Heart right ventricle (tissue), 16 donors: Measurements from ENCODE around the gene NTRK2. TPM values are rescaled to one million over a fixed set of nuclear protein-coding genes. Genes with fewer than 3 reads are reported as not detected.

Experiments
- ATAC-seq, 8 donors: fragments of 200-7000 bp; cut with Tn5 transposase; one replicate each; pipeline ENCODE4 v1.9.1; 2020; ENCODE audit warnings: mild to moderate bottlenecking in 8 of 8, moderate library complexity in 8 of 8, moderate number of reproducible peaks in 1 of 8
- DNase-seq, 2 donors: peaks; one replicate each; pipeline ENCODE4 v3.0.0-alpha.2; 2020
- H3K27ac ChIP-seq, 10 donors: fragments of 200-600 bp; sonication (generic) in 2 of 10; one replicate each; pipeline versions ENCODE4 v1.5.0 to v1.8.0; 2020 to 2022; ENCODE audit warnings: mild to moderate bottlenecking in 3 of 10
- H3K27me3 ChIP-seq, 7 donors: fragments of 200-600 bp; one replicate each; pipeline ENCODE4 v1.8.0; 2021 to 2022; ENCODE audit warnings: mild to moderate bottlenecking in 2 of 7
- H3K36me3 ChIP-seq, 9 donors: fragments of 200-600 bp; sonication (generic) in 1 of 9; one replicate each; pipeline versions ENCODE4 v1.5.0 to v1.8.0; 2020 to 2022; ENCODE audit warnings: mild to moderate bottlenecking in 2 of 9
- H3K4me1 ChIP-seq, 9 donors: fragments of 200-600 bp; sonication (generic) in 1 of 9; one replicate each; pipeline versions ENCODE4 v1.5.0 to v1.8.0; 2020 to 2022; ENCODE audit warnings: mild to moderate bottlenecking in 4 of 9
- H3K4me3 ChIP-seq, 10 donors: fragments of 200-600 bp; sonication (generic) in 2 of 10; one replicate each; pipeline versions ENCODE4 v1.5.0 to v1.8.0; 2020 to 2022; ENCODE audit warnings: mild to moderate bottlenecking in 7 of 10, moderate library complexity in 2 of 10
- H3K9me3 ChIP-seq, 11 donors: fragments of 200-600 bp in 10 of 11; sonication (generic) in 2 of 11; one replicate each; pipeline versions ENCODE4 v1.5.0 to v1.8.0; 2013 to 2022; ENCODE audit warnings: mild to moderate bottlenecking in 2 of 11, control low read depth in 1 of 11, moderate library complexity in 1 of 11
- CTCF ChIP-seq, 9 donors: fragments of 200-600 bp; sonication (generic) in 2 of 9; IDR thresholded peaks; one replicate each; pipeline versions ENCODE4 v1.5.0 to v1.8.0; 2021 to 2022; ENCODE audit warnings: antibody characterized with exemption in 9 of 9, mild to moderate bottlenecking in 5 of 9, moderate library complexity in 1 of 9
- WGBS, 2 donors: extraction: QIAGEN DNeasy Blood & Tissue Kit; methylation state at CpG; one replicate each; pipeline ENCODE4 v1.1.7; 2013; ENCODE audit warnings: inconsistent platforms in 1 of 2; 5-methylcytosine and 5-hydroxymethylcytosine counted together
- intact Hi-C, 10 donors: fragments of 100-400 bp; cut with DNase I; formaldehyde crosslinking; loops; one replicate each; pipeline versions ENCODE4 v1.11.1 to v1.14.2; 2022
- polyA plus RNA-seq, 2 donors: library from polyadenylated mRNA; stranded (reverse); fragments of 200-250 nt; gene quantifications; one replicate each; pipeline ENCODE4 v1.2.3, GENCODE V29; 2013
- total RNA-seq, 10 donors: library from RNA; stranded (reverse); fragmentation: NEBNext Ultra II Directional in 3 of 10; extraction: Animal tissue kit (Norgen Biotek cat#: 25700) in 3 of 10; gene quantifications; one replicate each; pipeline versions ENCODE4 v1.2.1 to v1.2.4, GENCODE V29; 2021 to 2023
- donor health status: Arrhythmogenic right ventricular cardiomyopathy.
- donor health status: ischemic (EF 13 %, LVEDD 7.1; RV severe dilation, severe dysfunction).
- donor health status: healthy with polysubstance abuse.
- donor health status: DM: no; HTN: yes; CAD: no.
- donor health status: DM: no; HTN: no; CAD: no.
- donor health status: ischemic (EF 25% LVEDD 6.9; RV normal size, moderate dysfunction).
- donor health status: ischemic (EF 25% LVEDD 5.7; RV mildly dilated, moderate dysfunction).
- donor health status: healthy.
- donor health status: DM: yes; HTN: yes; CAD: no.
- donor health status: Ischemic cardiomyopathy.
- donor health status: ischemic (EF 35%, LVEDD 5.7; RV mildly dilated, moderate dysfunction).
- donor health status: nonischemic (EF 11% LVEDD 7.7; RV severe dilation, severe dysfunction).
- donor health status: DM: yes; HTN: yes; CAD: no.
- donor health status: PGD.
- donor health status: ischemic (EF 29% LVEDD 5.4; RV normal size, mild dysfunction).
- donor health status: nonischemic (EF 23%, LVEDD 6.1; RV moderate dilation, normal function).

Gene NTRK2
- total and polyA plus RNA-seq, 12 donors = 1.8 to 7.7 (median 3.0) TPM

GRCh38 chr9:84990850-84991513 is 321.5 kb downstream of the NTRK2 start:
- Histone ChIP-seq H3K9me3 (no peaks in the 10 kb centered on the region), H3K27me3 (peaks cover 0 to 8% (median 0%) of the 10 kb centered on the region in 7 donors), H3K4me1 (no peaks in the 10 kb centered on the region), H3K27ac (no peak overlapping the region), H3K4me3 (no peak overlapping the region), H3K36me3 (no peaks in the 10 kb centered on the region)
- intact Hi-C loops = loop anchor here in 1 of 10 donors (10.0 kb wide), 1 partner anchor 56 kb away; no protein-coding TSS in a partner anchor
- WGBS, 2 donors = 86 to 89% methylated on average over 13 of the region's 13 CpGs
- DNase-seq (no peak), ATAC-seq (no peak)
- TF ChIP-seq CTCF (IDR thresholded peaks at IDR 0.05) = no peak

GRCh38 chr9:84991514-84991870 is 322.0 kb downstream of the NTRK2 start:
- WGBS, 2 donors = 79 to 80% methylated on average over 7 of the region's 7 CpGs

DNA sequence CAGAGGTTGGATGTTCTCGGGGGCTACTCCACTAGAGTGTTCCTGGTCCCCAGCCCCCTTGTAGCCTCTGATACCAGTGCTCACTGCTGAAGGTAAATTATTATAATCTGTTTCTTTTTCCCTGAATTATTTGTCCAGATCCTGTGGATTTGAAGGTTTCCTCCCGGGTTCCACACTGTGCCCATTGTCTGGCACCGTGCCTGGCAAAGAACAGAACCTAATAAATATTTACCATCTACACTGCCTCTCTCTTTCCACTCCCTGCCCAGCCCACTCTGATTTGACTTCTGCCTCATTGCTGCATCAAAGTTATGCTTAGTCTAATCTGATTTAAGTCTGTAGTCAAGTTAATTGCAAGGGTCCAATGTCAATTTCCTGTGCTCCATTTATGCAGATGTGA is 322.9 kb downstream of the NTRK2 start:
- H3K36me3 ChIP-seq = no peaks in the 10 kb centered on the region
- H3K9me3 ChIP-seq = no peaks in the 10 kb centered on the region
- no peak overlapping the region for H3K27ac ChIP-seq
- no peaks in the 10 kb centered on the region for H3K4me1 ChIP-seq
- no peak for ATAC-seq
- peaks cover 0 to 12% (median 0%) of the 10 kb centered on the region in 7 donors for H3K27me3 ChIP-seq
- 85 to 91% methylated on average over 3 of the region's 3 CpGs for WGBS, 2 donors
- TF ChIP-seq CTCF (IDR thresholded peaks at IDR 0.05) = no peak
- DNase-seq = no peak
- intact Hi-C loops = loop anchor here in 1 of 10 donors (10.0 kb wide), 1 partner anchor 58 kb away; no protein-coding TSS in a partner anchor
- H3K4me3 ChIP-seq = no peak overlapping the region

More at GRCh38 chr9:84991514-84991870, 322.0 kb downstream of the NTRK2 start:
- H3K4me3 ChIP-seq = no peak overlapping the region
- TF ChIP-seq CTCF (IDR thresholded peaks at IDR 0.05) = no peak
- intact Hi-C loops = loop anchor here in 1 of 10 donors (10.0 kb wide), 1 partner anchor 57 kb away; no protein-coding TSS in a partner anchor
- ATAC-seq (no peak), DNase-seq (no peak)
- no peaks in the 10 kb centered on the region for H3K9me3 ChIP-seq
- H3K4me1 ChIP-seq = no peaks in the 10 kb centered on the region
- peaks cover 0 to 9% (median 0%) of the 10 kb centered on the region in 7 donors for H3K27me3 ChIP-seq
- no peaks in the 10 kb centered on the region for H3K36me3 ChIP-seq
- no peak overlapping the region for H3K27ac ChIP-seq

- H3K4me1 ChIP-seq = no peaks in the 10 kb centered on the region
- H3K9me3 ChIP-seq = no peaks in the 10 kb centered on the region
- peaks cover 0 to 12% (median 0%) of the 10 kb centered on the region in 7 donors for H3K27me3 ChIP-seq
- no peak overlapping the region for H3K4me3 ChIP-seq
- WGBS, 2 donors = 52 to 60% methylated on average over 1 of the region's 1 CpG
- intact Hi-C loops = loop anchor here in 1 of 10 donors (10.0 kb wide), 1 partner anchor 58 kb away; no protein-coding TSS in a partner anchor
- H3K27ac ChIP-seq = no peak overlapping the region
- ATAC-seq (no peak), DNase-seq (no peak)
- no peaks in the 10 kb centered on the region for H3K36me3 ChIP-seq
- TF ChIP-seq CTCF (IDR thresholded peaks at IDR 0.05) = no peak
These were observed 323.6 kb downstream of the NTRK2 start for GRCh38 chr9:84993105-84993504.
